Measurements from ENCODE around the gene CSNK1A1. TPM values are rescaled to one million over a fixed set of nuclear protein-coding genes. Genes with fewer than 3 reads are reported as not detected.

CSNK1A1 gene
- total and polyA plus RNA-seq, 4 donors, result 43.0 to 108 (median 78.2) TPM

- WGBS, result 96% methylated on average over 2 of the region's 2 CpGs
- no peak for TF ChIP-seq ATF3 (IDR thresholded peaks at IDR 0.05)
- TF ChIP-seq REST (IDR thresholded peaks at IDR 0.05), result no peak
- TF ChIP-seq HNF4A (conservative IDR thresholded peaks at IDR 0.05), result no peak
- TF ChIP-seq GABPA (IDR thresholded peaks at IDR 0.05 in 1 of 2, conservative IDR thresholded peaks at IDR 0.05 in 1 of 2), result no peak
- no peak for TF ChIP-seq HNF4G (IDR thresholded peaks at IDR 0.05)
- TF ChIP-seq MAX (IDR thresholded peaks at IDR 0.05), result no peak
- TF ChIP-seq RXRA (IDR thresholded peaks at IDR 0.05), result no peak
- TF ChIP-seq CTCF (IDR thresholded peaks at IDR 0.05; ENCODE audit: low read depth, low read length, missing input control), result no peak
- TF ChIP-seq NR2F2 (IDR thresholded peaks at IDR 0.05), result no peak
Measured at GRCh38 chr5:149503006-149503405, 48.2 kb downstream of the CSNK1A1 start.

GRCh38 chr5:149500922-149501582 lies 50.2 kb downstream of the CSNK1A1 start:
- no peak for DNase-seq (ENCODE audit: low spot score)
- Histone ChIP-seq H3K9me3 (ENCODE audit: control insufficient read depth in 4 of 4, low read length in 3 of 4) (no peaks in the 10 kb centered on the region), H3K4me1 (ENCODE audit: control insufficient read depth in 4 of 4, insufficient read depth in 4 of 4, low read length in 3 of 4) (no peaks in the 10 kb centered on the region), H3K27ac (ENCODE audit: low read depth in 1 of 2, low read length in 2 of 2) (no peak overlapping the region), H3K9ac (ENCODE audit: low read depth in 1 of 2, low read length in 2 of 2) (no peak overlapping the region), H3K36me3 (ENCODE audit: control insufficient read depth in 4 of 4, insufficient read depth in 3 of 4, low read depth in 1 of 4, low read length in 3 of 4) (peaks cover 17 to 52% (median 39%) of the 10 kb centered on the region in 4 donors), H3K4me3 (ENCODE audit: low read depth in 1 of 3, low read length in 3 of 3) (no peak overlapping the region), H3K27me3 (ENCODE audit: control insufficient read depth in 4 of 4, insufficient read depth in 4 of 4, low read length in 3 of 4) (no peaks in the 10 kb centered on the region)
- WGBS, result 81% methylated on average over 5 of the region's 5 CpGs
- TF ChIP-seq SP1 (IDR thresholded peaks at IDR 0.05), result no peak
- TF ChIP-seq TAF1 (conservative IDR thresholded peaks at IDR 0.05), result no peak
- TF ChIP-seq JUND (IDR thresholded peaks at IDR 0.05), result no peak
- TF ChIP-seq FOXA2 (IDR thresholded peaks at IDR 0.05), result no peak
- TF ChIP-seq MAX (IDR thresholded peaks at IDR 0.05), result no peak
- TF ChIP-seq HNF4G (IDR thresholded peaks at IDR 0.05), result no peak
- TF ChIP-seq RXRA (IDR thresholded peaks at IDR 0.05), result no peak
- TF ChIP-seq RAD21 (IDR thresholded peaks at IDR 0.05), result no peak
- TF ChIP-seq ZBTB33 (IDR thresholded peaks at IDR 0.05), result no peak
- no peak for TF ChIP-seq REST (IDR thresholded peaks at IDR 0.05)
- TF ChIP-seq NR2F2 (IDR thresholded peaks at IDR 0.05), result no peak
- TF ChIP-seq FOXA1 (IDR thresholded peaks at IDR 0.05), result no peak
- TF ChIP-seq CTCF (IDR thresholded peaks at IDR 0.05; ENCODE audit: low read depth, low read length, missing input control), result no peak
- no peak for TF ChIP-seq YY1 (IDR thresholded peaks at IDR 0.05)

More at GRCh38 chr5:149503006-149503405, 48.2 kb downstream of the CSNK1A1 start:
- H3K27me3 ChIP-seq (ENCODE audit: control insufficient read depth in 4 of 4, insufficient read depth in 4 of 4, low read length in 3 of 4), result no peaks in the 10 kb centered on the region
- no peak for DNase-seq (ENCODE audit: low spot score)
- H3K27ac ChIP-seq (ENCODE audit: low read depth in 1 of 2, low read length in 2 of 2), result no peak overlapping the region
- no peaks in the 10 kb centered on the region for H3K4me1 ChIP-seq (ENCODE audit: control insufficient read depth in 4 of 4, insufficient read depth in 4 of 4, low read length in 3 of 4)
- H3K9me3 ChIP-seq (ENCODE audit: control insufficient read depth in 4 of 4, low read length in 3 of 4), result no peaks in the 10 kb centered on the region
- H3K9ac ChIP-seq (ENCODE audit: low read depth in 1 of 2, low read length in 2 of 2), result no peak overlapping the region
- no peak overlapping the region for H3K4me3 ChIP-seq (ENCODE audit: low read depth in 1 of 3, low read length in 3 of 3)
- H3K36me3 ChIP-seq (ENCODE audit: control insufficient read depth in 4 of 4, insufficient read depth in 3 of 4, low read depth in 1 of 4, low read length in 3 of 4), result peaks cover 21 to 63% (median 51%) of the 10 kb centered on the region in 4 donors

Data from liver (tissue), 9 donors.